Measurements from ENCODE around the gene SPRED2.

Gene SPRED2

GRCh38 chr2:65355186-65355831, 77.1 kb downstream of the SPRED2 start:
- DNase-seq (ENCODE audit: insufficient read length): no peak
- no peak for TF ChIP-seq TAF1 (IDR thresholded peaks at IDR 0.05; ENCODE audit: borderline replicate concordance, low read depth, low read length)
- TF ChIP-seq POLR2A (IDR thresholded peaks at IDR 0.05; ENCODE audit: low read depth, low read length): no peak
- no peak for TF ChIP-seq POLR2AphosphoS5 (IDR thresholded peaks at IDR 0.05; ENCODE audit: low read depth, low read length)
- FAIRE-seq: no peak

GRCh38 chr2:65354773-65355172, 77.6 kb downstream of the SPRED2 start:
- no peak for FAIRE-seq
- TF ChIP-seq POLR2AphosphoS5 (IDR thresholded peaks at IDR 0.05; ENCODE audit: low read depth, low read length): no peak
- no peak for DNase-seq (ENCODE audit: insufficient read length)

GRCh38 chr2:65353927-65354326, 78.5 kb downstream of the SPRED2 start:
- FAIRE-seq (peak; percentile 74), DNase-seq (ENCODE audit: insufficient read length) (no peak)
- TF ChIP-seq POLR2AphosphoS5 (IDR thresholded peaks at IDR 0.05; ENCODE audit: low read depth, low read length) (no peak), TAF1 (IDR thresholded peaks at IDR 0.05; ENCODE audit: borderline replicate concordance, low read depth, low read length) (no peak), POLR2A (IDR thresholded peaks at IDR 0.05; ENCODE audit: low read depth, low read length) (no peak)

GRCh38 chr2:65353046-65353445, 79.4 kb downstream of the SPRED2 start:
- TF ChIP-seq POLR2A (IDR thresholded peaks at IDR 0.05; ENCODE audit: low read depth, low read length) (no peak), TAF1 (IDR thresholded peaks at IDR 0.05; ENCODE audit: borderline replicate concordance, low read depth, low read length) (no peak), POLR2AphosphoS5 (IDR thresholded peaks at IDR 0.05; ENCODE audit: low read depth, low read length) (no peak)
- FAIRE-seq (peak; percentile 48), DNase-seq (ENCODE audit: insufficient read length) (no peak)

GRCh38 chr2:65351948-65352595, 80.3 kb downstream of the SPRED2 start:
- DNase-seq (ENCODE audit: insufficient read length) (no peak), FAIRE-seq (peak; percentile 42)
- TF ChIP-seq TAF1 (IDR thresholded peaks at IDR 0.05; ENCODE audit: borderline replicate concordance, low read depth, low read length) (no peak), POLR2A (IDR thresholded peaks at IDR 0.05; ENCODE audit: low read depth, low read length) (no peak), POLR2AphosphoS5 (IDR thresholded peaks at IDR 0.05; ENCODE audit: low read depth, low read length) (no peak)

GRCh38 chr2:65351234-65351947, 81.0 kb downstream of the SPRED2 start:
- FAIRE-seq (no peak), DNase-seq (ENCODE audit: insufficient read length) (no peak)
- no peak for TF ChIP-seq POLR2AphosphoS5 (IDR thresholded peaks at IDR 0.05; ENCODE audit: low read depth, low read length)
- no peak for TF ChIP-seq TAF1 (IDR thresholded peaks at IDR 0.05; ENCODE audit: borderline replicate concordance, low read depth, low read length)
- TF ChIP-seq POLR2A (IDR thresholded peaks at IDR 0.05; ENCODE audit: low read depth, low read length): no peak

GRCh38 chr2:65350651-65351056, 81.7 kb downstream of the SPRED2 start:
- peak; percentile 92 for FAIRE-seq
- DNase-seq (ENCODE audit: insufficient read length): peak; percentile 29
- TF ChIP-seq TAF1 (IDR thresholded peaks at IDR 0.05; ENCODE audit: borderline replicate concordance, low read depth, low read length) (no peak), POLR2A (IDR thresholded peaks at IDR 0.05; ENCODE audit: low read depth, low read length) (no peak), POLR2AphosphoS5 (IDR thresholded peaks at IDR 0.05; ENCODE audit: low read depth, low read length) (0 out of 2 replicates have a peak, but pooled peaks have one; percentile 13)

- TF ChIP-seq POLR2A (IDR thresholded peaks at IDR 0.05; ENCODE audit: low read depth, low read length) (no peak), TAF1 (IDR thresholded peaks at IDR 0.05; ENCODE audit: borderline replicate concordance, low read depth, low read length) (no peak), POLR2AphosphoS5 (IDR thresholded peaks at IDR 0.05; ENCODE audit: low read depth, low read length) (no peak)
- FAIRE-seq (no peak), DNase-seq (ENCODE audit: insufficient read length) (no peak)
Observed at GRCh38 chr2:65349863-65350262, 82.5 kb downstream of the SPRED2 start.

GRCh38 chr2:65347913-65348312, 84.5 kb downstream of the SPRED2 start:
- FAIRE-seq (no peak), DNase-seq (ENCODE audit: insufficient read length) (no peak)
- TF ChIP-seq POLR2A (IDR thresholded peaks at IDR 0.05; ENCODE audit: low read depth, low read length) (no peak), POLR2AphosphoS5 (IDR thresholded peaks at IDR 0.05; ENCODE audit: low read depth, low read length) (no peak), TAF1 (IDR thresholded peaks at IDR 0.05; ENCODE audit: borderline replicate concordance, low read depth, low read length) (no peak)

GRCh38 chr2:65345631-65346030, 86.8 kb downstream of the SPRED2 start:
- TF ChIP-seq POLR2A (IDR thresholded peaks at IDR 0.05; ENCODE audit: low read depth, low read length) (no peak), TAF1 (IDR thresholded peaks at IDR 0.05; ENCODE audit: borderline replicate concordance, low read depth, low read length) (no peak), POLR2AphosphoS5 (IDR thresholded peaks at IDR 0.05; ENCODE audit: low read depth, low read length) (no peak)
- FAIRE-seq (no peak), DNase-seq (ENCODE audit: insufficient read length) (no peak)

- DNase-seq (ENCODE audit: insufficient read length): no peak
- TF ChIP-seq TAF1 (IDR thresholded peaks at IDR 0.05; ENCODE audit: borderline replicate concordance, low read depth, low read length): no peak
- TF ChIP-seq POLR2AphosphoS5 (IDR thresholded peaks at IDR 0.05; ENCODE audit: low read depth, low read length): no peak
- no peak for TF ChIP-seq POLR2A (IDR thresholded peaks at IDR 0.05; ENCODE audit: low read depth, low read length)
- FAIRE-seq: peak; percentile 78
Observed at GRCh38 chr2:65344689-65345088, 87.7 kb downstream of the SPRED2 start.

GRCh38 chr2:65344182-65344581, 88.2 kb downstream of the SPRED2 start:
- FAIRE-seq (no peak), DNase-seq (ENCODE audit: insufficient read length) (no peak)
- no peak for TF ChIP-seq TAF1 (IDR thresholded peaks at IDR 0.05; ENCODE audit: borderline replicate concordance, low read depth, low read length)
- TF ChIP-seq POLR2AphosphoS5 (IDR thresholded peaks at IDR 0.05; ENCODE audit: low read depth, low read length): no peak
- TF ChIP-seq POLR2A (IDR thresholded peaks at IDR 0.05; ENCODE audit: low read depth, low read length): no peak
